ENCODE measurements around the gene DDR1. TPM values are rescaled to one million over a fixed set of nuclear protein-coding genes. Genes with fewer than 3 reads are reported as not detected.

The DDR1 gene
- total RNA-seq, 1 donor from 2014 or later: 8.2 TPM

GRCh38 chr6:30841644-30842504, 42.4 kb upstream of the DDR1 start:
- Mint-ChIP-seq H3K9me3 (ENCODE audit: unreplicated experiment) (no peaks in the 10 kb centered on the region), H3K4me3 (ENCODE audit: unreplicated experiment) (no peak overlapping the region), H3K27ac (ENCODE audit: unreplicated experiment) (no peak overlapping the region), H3K4me1 (ENCODE audit: unreplicated experiment) (peaks cover 7% of the 10 kb centered on the region), H3K36me3 (ENCODE audit: low read depth, unreplicated experiment) (no peaks in the 10 kb centered on the region), H3K27me3 (ENCODE audit: unreplicated experiment) (no peaks in the 10 kb centered on the region)
- no peak for TF ChIP-seq CTCF (IDR thresholded peaks at IDR 0.05; ENCODE audit: unreplicated experiment)
- DNase-seq (ENCODE audit: low spot score): no peak

- Mint-ChIP-seq H3K4me3 (ENCODE audit: unreplicated experiment) (no peak overlapping the region), H3K36me3 (ENCODE audit: low read depth, unreplicated experiment) (no peaks in the 10 kb centered on the region)
- no peak for DNase-seq (ENCODE audit: low spot score)
These were observed 41.3 kb upstream of the DDR1 start for GRCh38 chr6:30842754-30843610.

DNA sequence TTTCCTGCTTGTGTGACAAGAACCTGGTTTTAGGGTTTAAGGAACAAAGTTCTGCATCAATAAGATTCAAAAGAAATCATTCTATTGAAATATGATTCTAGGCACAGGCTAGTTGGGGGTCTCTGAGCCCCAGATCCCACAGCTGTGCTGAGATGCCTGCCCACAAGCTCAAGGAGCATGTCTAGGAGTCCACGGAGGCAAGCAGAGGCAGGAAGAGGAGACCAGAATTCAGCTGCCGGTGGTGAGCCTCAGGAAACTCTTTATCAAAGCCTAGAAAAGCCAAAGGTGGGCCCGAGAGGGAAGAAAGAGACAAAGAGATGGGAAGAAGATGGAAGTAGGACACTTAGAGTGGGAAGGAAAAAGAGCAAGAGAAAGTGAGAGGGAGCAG, 40.7 kb upstream of the DDR1 start:
- no peak for TF ChIP-seq CTCF (IDR thresholded peaks at IDR 0.05; ENCODE audit: unreplicated experiment)
- Mint-ChIP-seq H3K27ac (ENCODE audit: unreplicated experiment) (no peak overlapping the region), H3K36me3 (ENCODE audit: low read depth, unreplicated experiment) (no peaks in the 10 kb centered on the region), H3K4me3 (ENCODE audit: unreplicated experiment) (no peak overlapping the region), H3K9me3 (ENCODE audit: unreplicated experiment) (no peaks in the 10 kb centered on the region), H3K27me3 (ENCODE audit: unreplicated experiment) (no peaks in the 10 kb centered on the region), H3K4me1 (ENCODE audit: unreplicated experiment) (peaks cover 7% of the 10 kb centered on the region)
- DNase-seq (ENCODE audit: low spot score): no peak

More at GRCh38 chr6:30842754-30843610, 41.3 kb upstream of the DDR1 start:
- Mint-ChIP-seq H3K4me1 (ENCODE audit: unreplicated experiment) (peaks cover 7% of the 10 kb centered on the region), H3K9me3 (ENCODE audit: unreplicated experiment) (no peaks in the 10 kb centered on the region), H3K27me3 (ENCODE audit: unreplicated experiment) (no peaks in the 10 kb centered on the region), H3K27ac (ENCODE audit: unreplicated experiment) (no peak overlapping the region)
- TF ChIP-seq CTCF (IDR thresholded peaks at IDR 0.05; ENCODE audit: unreplicated experiment): no peak

GRCh38 chr6:30844118-30844535, 40.2 kb upstream of the DDR1 start:
- H3K9me3 Mint-ChIP-seq (ENCODE audit: unreplicated experiment): no peaks in the 10 kb centered on the region
- TF ChIP-seq CTCF (IDR thresholded peaks at IDR 0.05; ENCODE audit: unreplicated experiment): no peak
- no peak for DNase-seq (ENCODE audit: low spot score)
- peaks cover 7% of the 10 kb centered on the region for H3K4me1 Mint-ChIP-seq (ENCODE audit: unreplicated experiment)
- no peaks in the 10 kb centered on the region for H3K27me3 Mint-ChIP-seq (ENCODE audit: unreplicated experiment)
- no peak overlapping the region for H3K4me3 Mint-ChIP-seq (ENCODE audit: unreplicated experiment)
- H3K36me3 Mint-ChIP-seq (ENCODE audit: low read depth, unreplicated experiment): no peaks in the 10 kb centered on the region
- no peak overlapping the region for H3K27ac Mint-ChIP-seq (ENCODE audit: unreplicated experiment)

Measured in endothelial cell (in vitro differentiated cells).